ENCODE measurements around the gene STXBP5.

DNA sequence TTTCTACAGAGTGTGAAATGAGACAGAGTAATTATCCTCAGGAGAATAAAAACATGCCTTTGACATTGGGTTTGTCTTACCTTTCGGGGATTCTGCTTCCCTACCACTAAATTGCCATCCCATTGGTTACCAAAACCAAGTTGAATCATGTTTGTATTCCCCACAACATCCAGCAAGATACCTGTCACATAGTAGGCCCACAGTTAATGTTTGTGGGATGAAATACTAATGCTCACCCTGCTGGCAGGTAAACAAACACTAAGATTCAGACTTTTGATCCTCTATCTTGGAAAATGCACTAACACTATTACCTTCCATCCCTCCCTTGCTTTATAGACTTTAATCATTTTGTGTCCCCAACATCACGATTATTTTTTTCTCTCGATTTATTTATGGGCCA, 8.2 kb upstream of the STXBP5 start:
- TF ChIP-seq CTCF (IDR thresholded peaks at IDR 0.05), result no peak
- no peak for TF ChIP-seq EP300 (IDR thresholded peaks at IDR 0.05)
- TF ChIP-seq POLR2A (IDR thresholded peaks at IDR 0.05), result no peak
